Endothelial cell of umbilical vein (primary cell): ENCODE data around the gene PER3. TPM values are rescaled to one million over a fixed set of nuclear protein-coding genes. Genes with fewer than 3 reads are reported as not detected.
A peak's percentile ranks its signal among the peaks of the same experiment; 100 is the strongest.

Source experiments
- Bru-seq: library from RNA; stranded (reverse); fragments of 400-500 nt; gene quantifications from one replicate; lab custom pipeline; 2021; lab: Mats Ljungman, UMichigan
- BruChase-seq, 2 experiments: library from RNA; stranded (reverse); fragments of 400-500 nt; gene quantifications; one replicate each; lab custom pipeline; 2021; lab: Mats Ljungman, UMichigan
- BruUV-seq: library from RNA; stranded (reverse); fragments of 400-500 nt; replicated peaks from 2 replicates; lab custom pipeline; 2021; lab: Mats Ljungman, UMichigan
- CTCF ChIA-PET: fragments of 300-600, 350-600 bp; sonication (Branson Sonifier 250); formaldehyde crosslinking; loops from one replicate; lab custom pipeline; 2021; ENCODE audit warnings: antibody characterized with exemption, inconsistent platforms; lab: Charles Lee
- POLR2A ChIA-PET: fragments of 300-600, 350-600 bp; sonication (Branson Sonifier 250); formaldehyde crosslinking; loops from one replicate; lab custom pipeline; 2021; ENCODE audit warnings: antibody characterized with exemption, inconsistent platforms; lab: Charles Lee
- DNase-seq: peaks from one replicate; pipeline ENCODE4 v3.0.0-alpha.2; 2011; ENCODE audit warnings: low read depth, low spot score
- FAIRE-seq: peaks from 2 replicates; lab custom pipeline; 2011; peaks lifted over from hg19 to GRCh38; lab: Jason Lieb, UNC
- H2AFZ ChIP-seq: 2 replicates; pipeline ENCODE4 v1.6.0; 2012; ENCODE audit warnings: low read depth, low read length, control low read depth, inconsistent platforms
- H3K27ac ChIP-seq: 2 replicates; pipeline ENCODE4 v1.5.1; 2011; ENCODE audit warnings: low read depth, mild to moderate bottlenecking, control low read depth, low read length, moderate library complexity; ENCODE audit not compliant: insufficient read depth
- H3K27me3 ChIP-seq, 2 experiments: 2 replicates each; pipeline versions ENCODE4 v1.6.0 to v1.6.1; 2011; ENCODE audit warnings: low read length in 2 of 2, mixed read lengths in 1 of 2; ENCODE audit not compliant: control insufficient read depth in 2 of 2, insufficient read depth in 2 of 2
- H3K36me3 ChIP-seq, 2 experiments: 2 replicates in 1 of 2; 3 replicates in 1 of 2; pipeline ENCODE4 v1.5.1; 2011; ENCODE audit warnings: low read length in 2 of 2, mild to moderate bottlenecking in 1 of 2, moderate library complexity in 1 of 2; ENCODE audit not compliant: control insufficient read depth in 2 of 2, insufficient read depth in 2 of 2; ENCODE audit errors: extremely low read depth in 1 of 2
- H3K4me1 ChIP-seq: 3 replicates; pipeline ENCODE4 v1.5.1; 2011; ENCODE audit warnings: mild to moderate bottlenecking, low read length; ENCODE audit not compliant: control insufficient read depth, insufficient read depth; ENCODE audit errors: extremely low read depth
- H3K4me2 ChIP-seq: 2 replicates; pipeline ENCODE4 v1.6.1; 2011; ENCODE audit warnings: low read length, control low read depth, mixed read lengths; ENCODE audit not compliant: insufficient read depth
- H3K4me3 ChIP-seq, 3 experiments: fragments of 200-600 bp in 1 of 3; sonication (generic), shearing (Covaris generic) in 1 of 3; replicated peaks in 1 of 3; 2 replicates each; pipeline ENCODE4 v1.5.1; 2011 to 2016; ENCODE audit warnings: control low read depth in 3 of 3, low read length in 3 of 3, mild to moderate bottlenecking in 2 of 3, inconsistent platforms in 1 of 3, low read depth in 1 of 3, moderate library complexity in 1 of 3; ENCODE audit not compliant: insufficient read depth in 1 of 3
- H3K79me2 ChIP-seq: 2 replicates; pipeline ENCODE4 v1.6.0; 2012; ENCODE audit warnings: low read length, inconsistent platforms; ENCODE audit not compliant: control insufficient read depth, insufficient read depth
- H3K9ac ChIP-seq: replicated peaks from 2 replicates; pipeline ENCODE3; 2011; ENCODE audit warnings: low read length, control low read depth; ENCODE audit not compliant: insufficient read depth; ENCODE audit errors: extremely low read depth
- H3K9me1 ChIP-seq: replicated peaks from 3 replicates; pipeline ENCODE4 v1.6.0; 2011; ENCODE audit warnings: mild to moderate bottlenecking, low read length; ENCODE audit not compliant: control insufficient read depth, insufficient read depth; ENCODE audit errors: extremely low read depth
- H3K9me3 ChIP-seq: replicated peaks from 2 replicates; pipeline ENCODE4 v1.5.1; 2012; ENCODE audit warnings: low read length, inconsistent platforms; ENCODE audit not compliant: control insufficient read depth, insufficient read depth
- H4K20me1 ChIP-seq: replicated peaks from 2 replicates; pipeline ENCODE3; 2011; ENCODE audit warnings: mild to moderate bottlenecking, low read length; ENCODE audit not compliant: control insufficient read depth, insufficient read depth; ENCODE audit errors: extremely low read depth
- JUN ChIP-seq: IDR thresholded peaks from 2 replicates; pipeline ENCODE4 v1.6.1; 2011; ENCODE audit warnings: borderline replicate concordance, low read depth; ENCODE audit not compliant: insufficient read length, insufficient read depth
- POLR2A ChIP-seq: IDR thresholded peaks from 2 replicates; pipeline ENCODE4 v1.6.1; 2012; ENCODE audit warnings: low read depth, mild to moderate bottlenecking, control low read depth, low read length
- dilution Hi-C: fragments of 300-500 bp; cut with MboI; formaldehyde crosslinking; loops from one replicate; pipeline ENCODE4 v1.15.0; 2019; ENCODE audit warnings: low sequenced_read_pairs; ENCODE audit not compliant: extremely low pct_ligation_motif_present
- intact Hi-C: fragments of 100-400 bp; cut with micrococcal nuclease; formaldehyde crosslinking; loops from one replicate; pipeline ENCODE4 v1.10.0; 2022
- long read RNA-seq: library from polyadenylated mRNA; stranded (forward); transcript quantifications from one replicate; pipeline ENCODE4 v2.0.0, GENCODE V29; 2021
- polyA minus RNA-seq, 3 experiments: library from RNA; depleted of rRNA, polyadenylated mRNA; stranded (reverse); fragments of >200 nt; gene quantifications; 1 replicate in 1 of 3; 2 replicates in 2 of 3; pipeline ENCODE4 v1.2.3, GENCODE V29; 2011
- polyA plus RNA-seq, 4 experiments: library from polyadenylated mRNA; depleted of rRNA in 3 of 4; stranded (reverse) in 3 of 4; unstranded in 1 of 4; fragments of >200 nt; gene quantifications; 2 replicates each; pipeline versions ENCODE4 v1.2.1 to v1.2.3, GENCODE V29; 2011 to 2012; ENCODE audit warnings: missing spikeins in 1 of 4
- total RNA-seq: library from RNA; stranded (reverse); gene quantifications from 2 replicates; pipeline ENCODE4 v1.2.3, GENCODE V29; 2021
- TF ChIP-seq, protein P1 (sequence below), 2 donors: IDR thresholded peaks; 1 replicate in 1 of 2; 2 replicates in 1 of 2; pipeline ENCODE4 v1.5.1; 2011; ENCODE audit warnings: low read length in 2 of 2, mild to moderate bottlenecking in 2 of 2, moderate library complexity in 2 of 2, control low read depth in 1 of 2, inconsistent platforms in 1 of 2, low read depth in 1 of 2; ENCODE audit not compliant: insufficient read depth in 1 of 2; ENCODE audit errors: extremely low read depth in 1 of 2
- TF ChIP-seq, protein P2 (sequence below): IDR thresholded peaks from 2 replicates; pipeline ENCODE4 v1.6.1; 2011; ENCODE audit not compliant: insufficient read depth, insufficient read length

PER3 gene
- total RNA-seq (2.6 and 3.6 TPM in 2 replicates), polyA plus RNA-seq (2.3 and 2.5 TPM in 2 replicates), polyA minus RNA-seq (5.4 and 6.0 TPM in 2 replicates), Bru-seq, nascent RNA (percentile 40 among the genes with signal in this experiment), BruChase-seq, experiment 1, labeled RNA remaining after a 6-hour chase (percentile 46 among the genes with signal in this experiment), BruChase-seq, experiment 2, labeled RNA remaining after a 2-hour chase (percentile 45 among the genes with signal in this experiment)
- polyA plus RNA-seq (2011; cell fraction: cytosol; rRNA removed) = 2.0 and 2.3 TPM in 2 replicates
- polyA plus RNA-seq (2011; cell fraction: nucleus; rRNA removed) = 4.1 and 5.2 TPM in 2 replicates
- polyA plus RNA-seq (2012) = 0.70 and 0.91 TPM in 2 replicates
- 1.5 TPM for polyA minus RNA-seq (2011; cell fraction: cytosol; rRNA and poly(A)+ RNA removed)
- polyA minus RNA-seq (2011; cell fraction: nucleus; rRNA and poly(A)+ RNA removed) = 5.1 and 5.6 TPM in 2 replicates
- long read RNA-seq, partial matches to known transcripts = 2 of 6 reads
- long read RNA-seq, other reads (novel, unspliced or antisense) = 4 of 6 reads

DNA sequence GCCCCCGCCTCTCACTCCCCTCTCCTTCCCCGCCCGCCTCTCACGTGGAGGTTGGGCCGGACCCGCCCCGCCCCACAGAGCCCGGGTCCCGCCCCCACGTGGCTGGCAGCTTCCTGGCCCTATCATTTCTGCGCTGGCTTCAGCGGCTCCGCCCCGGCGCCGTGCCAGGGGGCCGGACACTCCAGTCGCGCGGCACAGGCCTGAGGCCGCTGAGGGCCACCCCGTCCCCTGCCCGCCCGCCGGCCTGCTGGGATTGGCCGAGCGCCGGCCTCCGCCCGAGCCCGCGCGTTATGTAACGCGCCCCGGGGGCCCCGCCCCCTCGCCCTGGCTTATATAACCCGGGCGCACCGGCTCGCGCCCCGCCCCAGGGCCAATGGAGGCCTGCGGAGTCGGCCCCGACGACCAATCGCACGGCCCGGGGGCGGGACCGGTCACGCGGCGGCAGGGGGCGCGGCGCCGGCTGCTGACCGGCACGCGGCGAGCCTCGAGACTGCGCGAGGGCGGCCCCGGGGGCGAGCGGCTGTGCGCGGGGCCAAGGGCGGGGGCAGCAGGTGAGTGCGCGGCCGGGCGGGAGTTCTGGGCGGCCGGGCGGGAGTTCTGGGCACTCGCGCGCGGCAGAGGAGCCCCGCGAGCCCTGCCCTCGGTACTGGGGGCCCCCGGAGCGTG lies at the start of gene PER3:
TSS of gene PER3 (plus strand) at position 466 of the 666 bp plus-strand sequence. CDS start 587 bp downstream, outside the sequence.
- no TSS peak for BruUV-seq
- ChIA-PET CTCF (interaction anchor here (1.0 kb wide), 1 partner anchor 115 kb away, joined by 4 read pairs; no protein-coding TSS in a partner anchor), POLR2A (interaction anchor here (1.0 kb wide), 1 partner anchor 178 kb away, joined by 5 read pairs; the partner anchor contains the start of gene PARK7)

More for the DNA sequence above, at the start of gene PER3:
- FAIRE-seq = peak; percentile 91
- H4K20me1 ChIP-seq = no peaks in the 10 kb centered on the region
- peak within 1 kb of the TSS; percentile 77 for H2AFZ ChIP-seq
- H3K4me1 ChIP-seq = peaks cover 6% of the 10 kb centered on the region
- H3K27ac ChIP-seq = peak within 1 kb of the TSS; percentile 35
- no peaks in the 10 kb centered on the region for H3K9me3 ChIP-seq
- intact Hi-C loops (loop anchor here (1.0 to 5.0 kb wide), 3 partner anchors 13 to 178 kb away; partner anchors contain the start of genes PARK7 and VAMP3), dilution Hi-C loops (no loop called here)
- TF ChIP-seq, protein P1, sequence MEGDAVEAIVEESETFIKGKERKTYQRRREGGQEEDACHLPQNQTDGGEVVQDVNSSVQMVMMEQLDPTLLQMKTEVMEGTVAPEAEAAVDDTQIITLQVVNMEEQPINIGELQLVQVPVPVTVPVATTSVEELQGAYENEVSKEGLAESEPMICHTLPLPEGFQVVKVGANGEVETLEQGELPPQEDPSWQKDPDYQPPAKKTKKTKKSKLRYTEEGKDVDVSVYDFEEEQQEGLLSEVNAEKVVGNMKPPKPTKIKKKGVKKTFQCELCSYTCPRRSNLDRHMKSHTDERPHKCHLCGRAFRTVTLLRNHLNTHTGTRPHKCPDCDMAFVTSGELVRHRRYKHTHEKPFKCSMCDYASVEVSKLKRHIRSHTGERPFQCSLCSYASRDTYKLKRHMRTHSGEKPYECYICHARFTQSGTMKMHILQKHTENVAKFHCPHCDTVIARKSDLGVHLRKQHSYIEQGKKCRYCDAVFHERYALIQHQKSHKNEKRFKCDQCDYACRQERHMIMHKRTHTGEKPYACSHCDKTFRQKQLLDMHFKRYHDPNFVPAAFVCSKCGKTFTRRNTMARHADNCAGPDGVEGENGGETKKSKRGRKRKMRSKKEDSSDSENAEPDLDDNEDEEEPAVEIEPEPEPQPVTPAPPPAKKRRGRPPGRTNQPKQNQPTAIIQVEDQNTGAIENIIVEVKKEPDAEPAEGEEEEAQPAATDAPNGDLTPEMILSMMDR (IDR thresholded peaks at IDR 0.05; ENCODE audit: extremely low read depth in 1 of 2, insufficient read depth in 1 of 2, low read depth in 1 of 2, low read length in 2 of 2) = no peak
- TF ChIP-seq, protein P2, sequence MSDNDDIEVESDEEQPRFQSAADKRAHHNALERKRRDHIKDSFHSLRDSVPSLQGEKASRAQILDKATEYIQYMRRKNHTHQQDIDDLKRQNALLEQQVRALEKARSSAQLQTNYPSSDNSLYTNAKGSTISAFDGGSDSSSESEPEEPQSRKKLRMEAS = peak; percentile 26
- no peak for TF ChIP-seq POLR2A
- no peak for TF ChIP-seq JUN
- peak within 1 kb of the TSS; percentile 74 for H3K4me2 ChIP-seq
- peaks cover 0 to 3% of the 10 kb centered on the region in 2 experiments for H3K36me3 ChIP-seq
- no peaks in the 10 kb centered on the region for H3K79me2 ChIP-seq
- peak within 1 kb of the TSS; percentile 37 to 65 (median 60) for H3K4me3 ChIP-seq
- DNase-seq = peak; percentile 98
- no peaks in the 10 kb centered on the region for H3K27me3 ChIP-seq
- peak within 1 kb of the TSS; percentile 67 for H3K9ac ChIP-seq
- no peaks in the 10 kb centered on the region for H3K9me1 ChIP-seq
